GDM1 (cell line): ENCODE measurements around the gene TNS1.

ENCODE experiments used
- DNase-seq: peaks from one replicate; lab custom pipeline; 2025; lab: John Stamatoyannopoulos, UW

Gene TNS1

DNA sequence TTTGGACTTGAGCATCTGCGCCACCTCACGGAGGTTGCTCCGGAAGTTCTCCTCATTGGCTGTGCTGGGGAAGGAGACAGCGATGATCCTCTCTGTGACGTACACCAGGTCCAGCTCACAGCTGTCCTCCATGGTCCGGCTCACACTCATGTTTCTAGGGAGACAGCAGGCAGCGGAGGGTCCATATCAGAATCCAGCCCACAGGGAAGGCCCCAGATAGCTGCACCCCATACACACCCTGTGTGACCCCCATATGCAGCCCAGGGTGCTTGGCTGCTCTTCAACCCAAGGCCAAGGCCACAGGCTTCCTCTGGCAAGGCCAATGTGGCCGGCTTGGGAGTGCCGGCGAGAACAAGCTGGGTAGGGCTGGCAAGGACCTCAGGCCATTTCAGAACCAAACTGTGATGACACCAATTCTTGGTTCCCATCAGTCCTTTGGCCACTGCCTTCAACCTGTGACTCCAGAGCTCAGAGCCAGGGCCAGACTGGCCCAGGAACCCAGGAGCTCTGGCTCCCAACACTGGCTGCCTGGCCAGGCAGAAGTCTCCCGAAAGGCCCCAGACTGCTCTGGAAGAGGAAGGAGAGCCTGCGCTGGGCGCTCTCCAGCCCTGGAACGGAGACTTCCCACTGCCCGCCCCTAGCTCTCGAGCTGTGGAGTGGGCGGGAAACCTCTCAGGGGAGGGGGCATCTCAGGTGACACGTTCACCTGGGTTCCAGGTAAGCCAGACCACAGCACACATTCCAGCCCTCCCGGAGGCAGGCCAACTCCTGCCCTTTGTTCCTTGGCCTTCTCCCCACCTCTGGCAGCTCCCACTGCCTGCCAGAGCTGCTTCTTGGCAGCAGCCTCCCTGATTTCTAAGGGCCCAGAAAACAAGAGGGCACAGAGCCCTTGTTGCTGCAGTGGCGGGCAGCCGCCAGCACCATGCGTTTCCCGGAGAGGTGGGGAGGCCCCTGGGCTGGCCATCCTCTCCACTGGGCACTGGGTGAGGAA lies 104.7 kb downstream of the TNS1 start:
- no peak for DNase-seq

- no peak for DNase-seq
Measured at GRCh38 chr2:217897091-217897715, 105.6 kb downstream of the TNS1 start.

DNA sequence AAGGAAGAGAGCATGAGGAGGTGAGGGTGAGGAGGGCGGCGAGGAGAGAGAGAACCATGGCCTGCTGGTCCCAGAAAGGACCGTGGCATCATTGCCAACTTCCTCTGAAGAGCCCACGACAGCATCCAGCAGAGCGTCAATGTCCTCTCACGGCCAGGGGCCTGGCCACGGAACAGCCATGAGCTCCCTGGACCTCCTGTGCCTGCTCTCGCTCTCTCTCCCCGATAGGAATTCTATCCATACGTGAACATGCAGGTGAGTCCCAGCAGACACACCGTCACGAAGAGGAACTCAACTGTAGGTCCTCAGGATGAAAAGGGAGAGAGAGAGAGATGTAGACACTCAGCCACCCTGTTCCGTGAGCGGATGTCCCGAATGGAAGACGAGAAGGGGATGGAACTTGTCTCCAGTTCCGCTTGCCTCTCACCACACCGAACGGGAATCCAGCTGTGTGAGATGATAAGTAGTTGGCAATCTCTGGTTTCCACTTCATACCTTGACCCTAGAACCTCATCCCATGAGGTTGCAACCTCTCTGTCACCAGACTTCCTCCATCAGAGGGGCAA lies 107.6 kb downstream of the TNS1 start:
- DNase-seq: no peak

DNA sequence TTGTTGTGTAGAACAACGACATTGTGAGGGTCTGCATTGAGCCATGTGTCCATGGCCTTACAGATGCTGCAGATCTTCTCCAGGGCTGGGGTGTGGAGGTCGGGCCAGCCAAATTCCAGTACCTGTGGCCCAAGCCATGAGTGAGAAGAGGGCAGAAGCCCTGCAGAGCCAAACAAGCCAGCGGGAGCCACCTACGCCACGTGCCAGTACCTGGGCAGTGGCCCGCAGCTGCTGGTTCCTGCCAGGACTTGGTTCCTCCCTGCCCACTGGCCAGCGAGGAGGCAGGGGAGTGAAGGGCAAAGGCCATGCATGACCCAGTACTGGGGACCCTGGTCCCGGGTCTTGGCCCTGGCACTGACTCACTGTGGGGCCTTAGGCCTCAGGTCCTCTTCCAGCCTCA lies 109.4 kb downstream of the TNS1 start:
- DNase-seq: no peak

- no peak for DNase-seq
Measured at GRCh38 chr2:217892560-217892959, 110.2 kb downstream of the TNS1 start.

- DNase-seq: no peak
Measured at GRCh38 chr2:217890445-217890844, 112.3 kb downstream of the TNS1 start.

- no peak for DNase-seq
Measured at GRCh38 chr2:217889656-217890055, 113.1 kb downstream of the TNS1 start.

- DNase-seq: no peak
Measured at GRCh38 chr2:217887841-217888701, 114.7 kb downstream of the TNS1 start.

DNA sequence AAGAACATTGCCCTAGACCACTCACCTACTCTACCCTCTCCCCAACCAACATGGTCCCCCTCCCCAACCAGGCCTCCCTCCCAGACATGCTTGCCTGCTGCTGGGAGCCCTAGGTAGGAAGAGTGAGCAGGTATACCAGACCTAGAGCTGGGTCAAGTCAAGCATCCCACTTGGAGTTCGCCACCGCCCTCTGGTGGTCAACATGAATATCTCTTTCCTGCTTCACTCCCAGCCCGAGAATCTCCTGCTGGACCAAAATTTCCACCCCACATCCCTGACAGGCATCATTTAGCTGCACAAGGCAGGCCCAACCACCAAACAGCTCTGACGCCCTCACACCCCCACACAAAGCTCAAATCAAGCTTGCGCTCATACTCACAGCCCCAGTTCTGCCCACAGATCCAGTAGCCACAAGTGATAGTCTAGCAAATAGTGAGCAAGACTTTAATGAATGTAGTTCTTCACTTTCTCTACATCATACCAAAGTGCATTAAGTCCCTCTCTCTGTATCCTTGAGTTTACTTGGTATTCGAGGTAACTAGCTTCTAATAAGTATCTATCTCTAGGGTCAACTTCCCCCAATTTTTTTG lies 116.0 kb downstream of the TNS1 start:
- DNase-seq: peak; percentile 29

DNA sequence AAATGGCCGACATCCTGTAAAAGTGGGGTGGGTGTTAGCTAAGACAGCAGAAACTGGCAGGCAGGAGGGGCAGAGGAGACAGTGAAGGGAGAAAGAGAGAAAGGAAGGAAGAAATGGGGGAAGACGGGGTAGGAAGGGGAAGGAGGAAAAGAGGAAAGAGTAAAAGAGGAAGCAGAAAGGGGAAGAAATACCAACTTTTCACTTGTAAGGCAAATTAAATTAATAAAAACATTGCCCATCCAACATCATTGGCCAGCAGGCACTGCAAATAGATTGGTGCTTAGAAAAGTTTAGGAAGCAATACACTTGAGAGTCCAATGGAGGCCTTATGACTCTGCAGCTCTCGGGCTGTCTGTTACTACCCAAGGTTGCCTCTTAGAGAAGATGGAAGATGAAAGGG lies 116.7 kb downstream of the TNS1 start:
- DNase-seq: no peak

GRCh38 chr2:217884985-217885384 lies 117.8 kb downstream of the TNS1 start:
- DNase-seq: no peak

GRCh38 chr2:217880891-217881290 lies 121.9 kb downstream of the TNS1 start:
- DNase-seq: no peak

GRCh38 chr2:217880287-217880889 lies 122.4 kb downstream of the TNS1 start:
- no peak for DNase-seq

GRCh38 chr2:217878915-217879590 lies 123.7 kb downstream of the TNS1 start:
- no peak for DNase-seq

- DNase-seq: no peak
Measured at GRCh38 chr2:217877866-217878265, 124.9 kb downstream of the TNS1 start.

DNA sequence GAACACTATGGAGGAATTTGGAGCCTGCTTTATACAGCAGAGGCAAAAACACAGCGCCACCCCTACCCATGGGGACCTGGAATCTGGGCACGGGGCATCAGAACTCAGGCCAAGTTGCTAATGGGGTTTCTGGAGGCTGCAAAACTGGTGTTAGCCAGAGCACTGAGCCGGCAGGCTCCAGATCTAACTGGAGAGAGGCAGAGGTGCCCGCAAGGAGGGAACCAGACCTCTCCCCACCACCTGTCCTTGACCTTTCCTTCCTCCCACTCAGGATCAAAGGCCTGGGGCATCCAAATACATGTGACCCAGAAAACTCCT lies 126.6 kb downstream of the TNS1 start:
- no peak for DNase-seq

GRCh38 chr2:217875556-217876252 lies 127.1 kb downstream of the TNS1 start:
- no peak for DNase-seq

GRCh38 chr2:217875138-217875537 lies 127.7 kb downstream of the TNS1 start:
- DNase-seq: no peak

- DNase-seq: no peak
Measured at GRCh38 chr2:217873371-217873770, 129.4 kb downstream of the TNS1 start.

DNA sequence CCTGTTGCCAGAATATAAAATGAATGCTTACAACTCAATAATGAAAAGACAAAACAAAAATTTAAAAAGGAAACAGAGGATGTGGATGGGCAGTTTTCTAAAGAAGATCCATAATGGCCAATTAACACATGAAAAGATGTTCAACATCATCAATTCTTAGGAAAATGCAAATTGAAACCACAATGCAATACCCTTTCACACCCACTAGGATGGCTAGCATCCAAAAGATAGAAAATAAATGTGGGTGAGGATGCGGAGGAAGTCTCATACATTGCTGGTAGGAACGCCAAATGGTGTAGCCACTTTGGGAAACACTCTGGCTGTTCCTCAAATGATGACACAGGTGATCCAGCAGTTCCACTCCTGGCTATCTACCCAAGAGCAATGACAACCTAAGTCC lies 130.5 kb downstream of the TNS1 start:
- no peak for DNase-seq
